ENCODE data around the gene ZPBP2. TPM values are rescaled to one million over a fixed set of nuclear protein-coding genes. Genes with fewer than 3 reads are reported as not detected.

The ZPBP2 gene
- total RNA-seq, result not detected

GRCh38 chr17:39867880-39868553 lies at the start of gene ZPBP2:
TSS of gene ZPBP2 (plus strand) at chr17:39868202. CDS start at chr17:39868355, 153 bp downstream.

GRCh38 chr17:39863918-39864746 lies 3.9 kb upstream of the ZPBP2 start, which contains the start of gene IKZF3:
TSS of gene IKZF3 (minus strand) at chr17:39864312. CDS start at chr17:39864126, 186 bp downstream.

Small RNA genes lying within 50 kb of the gene (small RNA-seq; reads per million reads assigned to genes)
- gene AC090844.1, result 0 reads per million in 2 donors

Other genes with a start within 250 kb of the ZPBP2 start
- gene PPP1R1B, start 241.2 kb upstream of the ZPBP2 start, total RNA-seq, result not detected
- 10 to 100 TPM; 37.2 to 39.3 TPM for gene STARD3, start 231.1 kb upstream of the ZPBP2 start, total RNA-seq
- gene TCAP, start 202.9 kb upstream of the ZPBP2 start, total RNA-seq, result under 1 TPM; 0.33 to 0.34 TPM
- not detected for gene PNMT, start 199.7 kb upstream of the ZPBP2 start, total RNA-seq
- gene PGAP3, start 180.1 kb upstream of the ZPBP2 start, total RNA-seq, result 1 to 10 TPM; 4.0 to 8.3 TPM
- gene ERBB2, start 168.1 kb upstream of the ZPBP2 start, total RNA-seq, result 10 to 100 TPM; 29.0 to 32.7 TPM
- 10 to 100 TPM; 19.6 to 26.8 TPM for gene MIEN1, start 137.7 kb upstream of the ZPBP2 start, total RNA-seq
- under 1 TPM in 1 of 2 donors, not detected in 1; 0.33 TPM for gene GRB7, start 130.3 kb upstream of the ZPBP2 start, total RNA-seq
- not detected for gene IKZF3, start 3.9 kb upstream of the ZPBP2 start, total RNA-seq
- gene GSDMB, start 50.4 kb downstream of the ZPBP2 start, total RNA-seq, result 1 to 10 TPM; 1.7 to 2.0 TPM
- gene ORMDL3, start 59.4 kb downstream of the ZPBP2 start, total RNA-seq, result 10 to 100 TPM; 21.3 to 35.8 TPM
- gene LRRC3C, start 59.5 kb downstream of the ZPBP2 start, total RNA-seq, result not detected
- not detected for gene GSDMA, start 94.8 kb downstream of the ZPBP2 start, total RNA-seq
- 100 to 1,000 TPM; 112 to 167 TPM for gene PSMD3, start 112.6 kb downstream of the ZPBP2 start, total RNA-seq
- 1 to 10 TPM in 1 of 2 donors, not detected in 1; 1.0 TPM for gene CSF3, start 147.2 kb downstream of the ZPBP2 start, total RNA-seq
- 10 to 100 TPM; 75.7 to 79.3 TPM for gene MED24, start 186.2 kb downstream of the ZPBP2 start, total RNA-seq
- gene THRA, start 194.8 kb downstream of the ZPBP2 start, total RNA-seq, result 10 to 100 TPM; 24.1 to 27.0 TPM
- 1 to 10 TPM; 2.4 to 3.3 TPM for gene NR1D1, start 232.4 kb downstream of the ZPBP2 start, total RNA-seq

All from melanocyte of skin (primary cell).